GM18505 (cell line): ENCODE results near the gene PRMT5.
A peak's percentile ranks its signal among the peaks of the same experiment; 100 is the strongest.
"Not testable (repeated sequence)": the region's sequence is repeated elsewhere in the genome, so short reads cannot be mapped to it uniquely, and the experiment has no call there.

ENCODE experiments used
- ATAC-seq: cut with Tn5 transposase; IDR thresholded peaks from one replicate; pipeline ENCODE4 v1.9.1; 2021; ENCODE audit not compliant: unreplicated experiment
- POLR2A ChIP-seq: IDR thresholded peaks from 4 replicates; pipeline ENCODE4 v1.6.1; 2011; ENCODE audit warnings: borderline replicate concordance; ENCODE audit not compliant: insufficient read depth, insufficient read length; ENCODE audit errors: extremely low read depth

Gene PRMT5

DNA sequence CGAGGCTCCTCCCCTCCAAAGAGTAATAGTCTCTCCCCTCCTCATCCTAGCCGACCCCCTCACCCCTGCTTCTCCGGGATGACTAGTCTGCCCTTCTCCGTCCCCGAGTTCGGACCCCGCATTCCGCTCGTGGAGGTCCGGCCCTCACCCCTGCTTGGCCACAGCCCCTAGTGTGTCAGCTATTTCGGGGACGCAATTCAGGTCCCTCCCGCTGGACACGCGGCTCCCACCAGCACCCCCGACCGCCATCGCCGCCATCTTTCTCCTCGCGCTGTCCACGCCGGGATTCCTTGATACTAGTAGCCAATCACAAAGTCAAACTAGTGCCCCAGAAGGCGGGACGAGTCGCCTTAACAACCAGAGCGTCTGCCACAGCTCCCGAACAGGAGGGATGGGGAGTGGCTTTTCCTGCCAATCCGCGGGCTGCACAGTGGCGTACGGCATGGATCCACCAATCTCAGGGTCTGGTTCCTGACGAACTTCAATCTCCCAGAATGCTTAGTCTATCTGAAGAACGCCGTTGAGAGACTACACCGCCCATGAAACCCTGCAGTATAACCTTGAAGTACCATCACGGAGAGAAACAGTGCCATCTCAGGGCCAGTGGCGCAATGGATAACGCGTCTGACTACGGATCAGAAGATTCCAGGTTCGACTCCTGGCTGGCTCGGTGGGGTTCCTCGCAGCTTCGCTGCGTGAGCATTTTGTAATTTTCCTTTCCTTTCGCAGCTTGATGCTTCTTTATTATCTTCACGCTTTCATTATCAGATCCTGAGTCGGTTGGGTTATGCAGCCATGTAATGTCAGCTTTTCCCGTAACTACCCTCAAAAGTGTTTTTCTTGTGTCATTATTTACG lies at the start of gene PRMT5:
PRMT5 (minus strand) TSS at position 273 of the 857 bp plus-strand sequence; CDS start at position 258, 15 bp downstream.
- peak; percentile 87 for TF ChIP-seq POLR2A
- ATAC-seq, result peak; percentile 88

DNA sequence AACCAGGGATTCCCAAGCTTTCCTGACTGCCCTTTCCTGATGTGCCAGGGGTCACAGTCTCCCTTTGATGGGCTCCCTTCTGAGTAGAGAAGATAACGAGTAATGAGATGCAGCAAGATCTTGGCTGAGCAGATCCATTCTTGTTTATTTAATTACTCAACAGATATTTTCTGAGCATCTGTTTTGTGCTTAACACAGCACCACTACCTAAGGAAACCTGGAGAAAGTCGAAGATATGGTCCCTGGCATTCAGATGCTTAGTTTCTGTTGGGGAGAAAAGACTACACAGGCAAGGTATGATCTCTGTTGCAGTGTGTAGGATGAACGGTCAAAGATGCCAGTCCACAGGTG lies 49.3 kb upstream of the PRMT5 start:
- no peak for ATAC-seq
- no peak for TF ChIP-seq POLR2A

DNA sequence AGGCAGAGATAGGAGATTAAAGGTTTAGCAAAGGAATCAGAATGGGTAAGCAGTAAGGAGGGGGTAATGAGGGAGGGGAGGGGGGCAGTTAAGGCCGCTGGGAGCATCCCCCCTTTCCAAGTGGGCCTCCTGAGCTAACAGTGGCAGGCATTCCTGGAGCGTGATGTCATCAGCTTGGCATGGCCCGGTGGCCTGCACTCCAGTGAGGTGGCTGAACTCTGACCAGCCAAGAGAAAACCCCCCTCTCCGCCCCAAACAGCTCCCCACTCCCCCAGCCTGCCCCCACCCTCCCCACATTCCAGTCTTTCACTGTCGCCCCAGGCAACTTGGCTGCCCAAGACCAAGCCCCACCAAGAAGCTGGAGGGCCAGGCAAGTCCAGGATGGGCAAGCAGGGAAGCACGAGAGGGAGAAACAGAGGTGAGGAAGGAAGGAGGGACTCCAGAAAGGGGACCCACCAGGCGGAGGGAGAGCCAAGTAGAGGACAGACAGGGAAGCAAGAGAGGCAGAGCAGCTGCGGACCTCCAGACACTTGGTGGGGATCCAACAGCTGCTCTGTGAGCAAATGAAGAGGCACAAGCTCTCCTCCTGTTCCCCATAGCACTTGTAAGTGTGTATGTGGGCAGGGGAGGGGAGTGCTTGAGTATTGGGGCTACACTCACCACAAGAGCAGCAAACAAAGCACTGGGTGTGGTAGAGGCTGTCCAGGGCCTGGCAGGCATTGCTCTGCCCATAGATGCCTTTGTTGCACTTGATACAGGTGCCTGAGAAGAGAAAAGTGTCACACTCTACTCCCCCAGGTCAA lies 48.7 kb upstream of the PRMT5 start:
- TF ChIP-seq POLR2A, result no peak
- ATAC-seq, result no peak

DNA sequence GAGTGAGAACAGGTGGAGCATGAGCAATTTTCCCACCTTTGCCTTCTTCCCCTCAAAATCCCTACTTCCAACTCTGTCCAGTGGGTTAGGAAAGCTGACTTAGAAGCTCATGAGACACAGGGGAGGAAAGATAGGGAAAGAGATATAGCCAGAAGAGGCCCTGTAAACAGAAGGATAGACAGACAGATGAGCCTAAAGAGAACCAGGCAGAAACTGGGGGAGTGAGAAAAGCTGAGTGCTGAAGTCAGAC lies 48.2 kb upstream of the PRMT5 start:
- no peak for TF ChIP-seq POLR2A
- ATAC-seq, result no peak

DNA sequence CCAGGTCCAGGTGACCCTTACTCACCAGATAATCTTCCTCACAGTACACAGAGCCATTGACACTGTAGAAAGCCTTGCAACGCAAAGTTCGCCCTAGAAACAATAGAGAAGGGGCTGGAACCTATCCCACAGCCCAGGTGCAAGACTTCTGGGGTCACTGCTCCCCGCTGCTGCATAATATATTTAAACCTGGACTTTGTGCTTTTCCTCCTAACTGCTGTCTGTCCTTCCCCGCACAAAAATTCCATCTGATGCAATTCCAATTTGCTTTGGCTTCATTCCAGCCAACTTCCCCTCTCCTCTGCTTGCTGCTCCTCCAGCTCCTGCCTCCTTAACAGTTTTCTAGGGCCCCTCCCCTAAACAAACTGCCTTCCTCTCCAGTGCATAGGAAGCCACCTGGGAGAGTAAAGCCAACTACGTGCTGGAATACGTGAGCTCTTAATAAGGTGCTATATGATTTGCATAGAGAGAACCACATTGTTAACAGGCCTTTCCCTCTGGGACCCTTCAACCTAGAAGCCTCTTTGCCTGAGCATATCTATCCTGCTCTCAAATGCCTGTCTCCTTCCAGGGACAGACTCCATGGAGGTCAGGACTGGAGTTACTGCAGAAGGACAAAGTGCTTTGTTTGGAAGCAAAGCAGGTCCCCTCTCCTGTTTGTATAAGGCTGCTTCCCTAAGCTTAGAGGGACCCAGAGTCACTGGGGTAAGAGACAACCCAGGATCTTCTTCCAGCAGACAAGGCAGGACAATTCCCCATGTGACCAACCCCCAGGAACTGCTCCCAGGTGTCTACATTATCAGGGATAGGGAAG lies 47.7 kb upstream of the PRMT5 start:
- no peak for TF ChIP-seq POLR2A
- no peak for ATAC-seq

DNA sequence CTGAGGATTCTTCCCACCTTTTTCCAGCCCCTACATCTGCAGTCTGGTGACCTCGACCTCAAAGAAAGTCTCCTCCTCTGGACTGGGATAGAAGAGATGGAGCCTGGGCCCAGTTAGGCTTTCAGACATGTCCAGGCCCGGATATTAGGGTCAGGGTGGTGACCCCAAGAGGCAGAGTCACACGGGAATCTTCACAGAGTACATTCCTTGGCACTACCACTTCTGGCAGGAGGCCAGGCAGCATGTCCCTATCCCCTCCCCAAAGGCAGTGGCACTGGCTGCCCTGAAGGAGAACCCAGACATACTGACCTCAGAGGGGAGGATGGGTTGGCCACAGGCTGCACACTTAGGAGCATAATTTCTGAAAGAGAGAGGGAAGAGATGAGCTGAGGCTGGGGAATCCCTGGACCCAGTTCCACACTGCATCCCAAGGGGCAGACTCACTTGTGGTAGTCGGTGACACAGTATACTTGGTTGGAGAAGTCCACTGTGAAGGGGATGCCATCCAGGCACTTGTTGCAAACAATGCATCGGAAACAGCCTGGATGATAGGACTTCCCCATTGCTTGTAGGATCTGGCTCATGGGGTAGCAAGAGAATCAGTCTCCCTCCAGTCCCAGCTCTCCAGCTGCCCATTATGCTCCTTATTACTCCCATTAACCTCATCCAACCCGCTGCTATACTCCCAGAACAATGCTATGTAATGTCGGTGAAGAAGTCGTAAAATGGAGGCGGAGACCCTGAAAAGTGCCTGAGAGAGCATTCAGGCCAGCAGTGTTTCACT lies 45.5 kb upstream of the PRMT5 start:
- no peak for ATAC-seq
- no peak for TF ChIP-seq POLR2A

DNA sequence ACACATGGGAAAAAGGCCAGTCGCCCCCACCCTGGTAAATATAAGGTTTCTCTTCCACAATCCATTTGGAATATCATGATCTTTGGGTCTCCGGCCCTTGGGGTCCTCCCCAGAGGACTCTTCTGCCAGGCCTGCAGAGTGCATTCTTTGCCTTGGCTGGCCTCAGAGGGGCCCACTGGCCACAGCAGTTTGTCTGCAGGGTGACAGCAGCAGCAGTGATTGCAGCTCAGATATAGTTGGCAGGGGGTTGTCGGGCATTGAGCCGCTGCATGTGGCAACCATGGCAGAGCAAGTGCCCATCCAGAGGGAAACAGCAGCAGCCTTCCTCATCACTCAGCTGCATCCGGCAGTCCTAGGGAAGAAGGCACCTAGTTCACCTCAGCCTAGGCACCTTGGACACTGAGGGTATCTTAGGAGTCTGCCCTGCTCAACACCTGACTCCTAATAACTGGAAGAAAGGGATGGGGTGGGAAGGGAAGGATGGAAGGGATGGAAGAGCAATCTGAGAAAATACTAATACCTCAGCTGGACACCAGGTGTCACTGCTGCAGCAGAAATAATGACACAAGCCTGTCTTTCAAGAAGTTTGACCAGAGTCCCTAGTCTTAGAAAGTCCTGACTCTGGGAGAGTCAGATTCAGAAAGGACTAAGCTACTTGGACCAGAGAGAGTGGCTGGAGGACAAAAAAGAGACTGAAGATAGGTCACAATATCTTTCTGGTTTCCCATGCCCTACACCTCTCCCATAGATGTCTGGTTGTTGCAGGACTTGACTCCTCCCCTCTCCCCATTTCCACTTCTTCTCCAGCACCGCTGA lies 44.2 kb upstream of the PRMT5 start:
- TF ChIP-seq POLR2A, result no peak
- ATAC-seq, result no peak

DNA sequence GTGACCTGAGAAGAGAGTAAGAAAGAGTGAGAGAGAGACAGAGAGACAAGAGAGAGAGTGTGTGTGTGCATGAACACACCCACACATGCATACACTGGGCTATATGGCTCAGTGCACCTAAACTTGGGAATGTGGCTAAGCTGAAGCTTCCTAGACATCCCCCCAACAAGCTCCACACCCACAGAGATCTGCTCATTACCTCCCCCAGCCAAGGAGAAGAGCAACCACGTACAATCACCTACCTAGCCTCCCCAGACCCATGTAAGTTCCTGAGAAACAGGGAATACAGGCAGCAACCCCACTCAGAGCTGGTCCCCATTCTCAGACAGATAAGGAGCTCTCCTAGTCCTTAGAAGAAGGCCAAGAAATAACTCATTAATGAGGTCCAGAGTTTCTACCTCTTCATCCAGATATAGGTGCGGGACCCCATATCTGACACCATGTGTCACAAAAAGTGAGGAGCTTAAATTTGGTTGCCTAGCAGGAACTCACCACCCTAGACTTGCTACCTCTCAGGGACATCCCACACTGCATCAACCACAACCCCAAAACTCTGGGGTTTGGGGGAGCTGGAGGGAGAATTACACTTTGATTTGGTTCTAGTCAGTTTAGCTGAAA lies 43.2 kb upstream of the PRMT5 start:
- TF ChIP-seq POLR2A, result no peak
- ATAC-seq, result no peak

DNA sequence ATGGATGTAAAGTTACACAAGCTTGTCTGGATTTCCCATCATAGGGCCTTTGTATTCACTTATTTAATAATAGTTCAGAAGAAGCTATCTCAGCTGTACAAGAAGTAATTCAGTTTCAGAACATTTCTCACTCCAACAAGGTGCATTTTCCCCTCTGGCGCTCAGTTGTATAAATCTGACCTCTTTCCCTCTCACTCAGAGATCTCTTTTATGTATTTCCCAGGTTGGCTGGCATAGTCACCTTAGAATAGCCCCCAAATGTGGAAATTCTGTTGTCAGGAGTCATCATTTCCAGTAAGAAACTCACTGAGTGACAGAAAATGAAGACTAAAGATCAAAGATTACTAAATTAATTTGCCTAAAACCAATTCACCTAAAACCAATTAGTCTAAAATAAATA lies 42.0 kb upstream of the PRMT5 start:
- no peak for ATAC-seq
- TF ChIP-seq POLR2A, result no peak

DNA sequence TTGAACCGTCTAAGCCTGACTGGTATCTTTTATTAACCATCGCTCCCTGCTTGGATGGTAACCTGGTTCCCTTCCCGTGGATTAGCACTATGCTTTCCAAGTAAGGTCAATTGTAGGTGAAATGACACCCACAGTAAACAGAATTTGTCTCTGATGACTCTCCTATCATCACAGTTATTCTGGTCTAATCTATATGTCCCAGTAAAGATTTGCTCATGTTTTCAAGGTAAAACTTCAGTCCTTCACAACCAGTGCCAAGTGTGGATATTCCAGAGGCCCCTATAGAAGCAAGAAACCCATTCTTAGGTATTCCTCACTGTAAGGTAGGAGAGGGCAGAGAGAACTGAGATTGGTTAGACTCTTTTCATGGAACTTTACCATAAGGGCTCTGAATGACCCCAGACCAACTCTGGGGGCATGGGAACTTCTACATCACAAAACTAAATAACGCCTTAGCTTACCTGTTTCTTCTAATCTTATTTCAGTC lies 37.6 kb upstream of the PRMT5 start:
- TF ChIP-seq POLR2A, result no peak
- ATAC-seq, result no peak

DNA sequence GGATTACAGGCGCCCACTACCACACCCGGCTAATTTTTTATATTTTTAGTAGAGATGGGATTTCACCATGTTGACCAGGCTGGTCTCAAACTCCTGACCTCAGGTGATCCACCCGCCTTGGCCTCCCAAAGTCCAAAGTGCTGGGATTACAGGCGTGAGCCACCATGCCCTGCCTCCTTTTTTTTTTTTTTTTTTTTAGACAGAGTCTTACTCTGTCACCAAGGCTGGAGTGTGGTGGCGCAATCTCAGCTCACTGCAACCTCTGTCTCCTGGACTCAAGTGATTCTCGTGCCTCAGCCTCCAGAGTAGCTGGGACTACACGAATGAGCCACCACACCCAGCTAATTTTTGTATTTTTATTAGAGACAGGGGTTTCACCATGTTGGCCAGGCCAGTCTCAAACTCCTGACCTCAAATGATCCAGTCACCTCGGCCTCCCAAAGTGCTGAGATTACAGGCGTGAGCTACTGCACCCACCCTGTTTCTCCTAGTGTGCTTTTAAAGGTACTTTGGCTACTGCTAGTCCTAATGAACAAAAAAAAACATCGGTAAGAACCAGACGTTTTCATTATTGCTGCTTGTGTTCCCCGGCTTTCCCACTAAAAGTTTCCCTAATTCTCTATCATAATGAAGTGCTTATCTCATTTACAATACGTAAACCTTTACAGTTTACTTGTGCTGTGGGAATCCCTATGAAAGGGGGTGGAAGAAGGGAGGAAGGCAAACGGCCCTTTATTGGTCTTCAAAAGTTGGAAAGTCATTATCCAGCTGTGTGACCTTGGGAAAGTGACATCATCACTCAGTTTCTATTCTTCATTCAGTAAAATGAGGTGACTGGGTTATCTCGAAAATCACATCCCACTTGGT lies 37.0 kb upstream of the PRMT5 start:
- ATAC-seq, result not testable (repeated sequence)

DNA sequence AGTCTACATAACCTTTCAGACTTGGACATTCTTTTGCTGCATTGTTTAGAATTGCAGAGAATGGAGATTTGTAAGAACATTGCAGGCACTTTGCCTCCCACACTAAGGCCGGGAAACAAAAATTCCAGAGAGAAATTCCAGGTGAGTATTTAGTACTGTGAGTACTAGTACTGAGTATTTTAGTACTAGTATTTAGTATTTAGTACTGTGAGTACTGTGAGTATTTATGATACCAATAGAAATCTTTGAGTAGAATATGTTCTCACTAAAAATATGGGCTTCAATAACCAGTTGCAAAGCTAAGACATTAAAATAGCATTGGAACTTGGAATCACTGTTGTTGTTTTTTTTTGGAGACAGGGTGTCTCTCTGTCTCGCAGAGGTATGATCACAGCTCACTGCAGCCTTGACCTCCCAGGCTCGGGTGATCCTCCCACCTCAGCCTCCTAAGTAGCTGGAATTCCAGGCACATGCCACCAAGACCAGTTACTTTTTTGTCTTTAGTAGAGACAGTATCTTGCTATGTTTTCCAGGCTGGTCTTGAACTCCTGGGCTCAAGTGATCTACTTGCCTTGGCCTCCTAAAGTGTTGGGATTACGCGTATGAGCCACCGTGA lies 33.0 kb upstream of the PRMT5 start:
- no peak for ATAC-seq
- no peak for TF ChIP-seq POLR2A
